AG09319 (cell line): Measurements from ENCODE around the gene MYO15B.

Experiments
- DNase-seq: peaks from one replicate; pipeline ENCODE4 v3.0.0-alpha.2; 2010; ENCODE audit warnings: low read depth; ENCODE audit errors: extremely low read depth
- TF ChIP-seq, protein P1 (sequence below): IDR thresholded peaks from 2 replicates; pipeline ENCODE4 v1.5.1; 2011; ENCODE audit warnings: low read depth, mild to moderate bottlenecking, inconsistent platforms, low read length, moderate library complexity

MYO15B gene

DNA sequence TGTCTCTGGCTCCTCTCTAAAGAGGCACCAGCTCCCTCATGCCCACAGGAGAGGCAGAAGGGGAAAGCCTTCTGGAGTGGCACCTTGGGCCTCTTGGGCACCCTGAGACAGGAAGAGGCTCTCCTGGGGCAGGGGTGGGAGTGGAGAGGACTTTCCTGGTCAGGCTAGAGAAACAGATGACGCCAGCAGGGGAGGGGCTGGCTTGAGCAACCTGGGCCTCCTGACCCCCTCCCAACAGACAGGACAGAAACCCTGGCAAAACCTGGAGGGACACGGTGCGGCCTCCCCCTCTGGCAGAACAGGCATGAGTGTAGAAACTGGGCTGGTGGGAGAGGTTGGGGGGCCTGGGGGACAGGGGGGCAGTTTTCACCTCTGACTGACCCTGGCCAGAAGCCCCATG is 51.7 kb downstream of the MYO15B start:
- TF ChIP-seq, protein P1, sequence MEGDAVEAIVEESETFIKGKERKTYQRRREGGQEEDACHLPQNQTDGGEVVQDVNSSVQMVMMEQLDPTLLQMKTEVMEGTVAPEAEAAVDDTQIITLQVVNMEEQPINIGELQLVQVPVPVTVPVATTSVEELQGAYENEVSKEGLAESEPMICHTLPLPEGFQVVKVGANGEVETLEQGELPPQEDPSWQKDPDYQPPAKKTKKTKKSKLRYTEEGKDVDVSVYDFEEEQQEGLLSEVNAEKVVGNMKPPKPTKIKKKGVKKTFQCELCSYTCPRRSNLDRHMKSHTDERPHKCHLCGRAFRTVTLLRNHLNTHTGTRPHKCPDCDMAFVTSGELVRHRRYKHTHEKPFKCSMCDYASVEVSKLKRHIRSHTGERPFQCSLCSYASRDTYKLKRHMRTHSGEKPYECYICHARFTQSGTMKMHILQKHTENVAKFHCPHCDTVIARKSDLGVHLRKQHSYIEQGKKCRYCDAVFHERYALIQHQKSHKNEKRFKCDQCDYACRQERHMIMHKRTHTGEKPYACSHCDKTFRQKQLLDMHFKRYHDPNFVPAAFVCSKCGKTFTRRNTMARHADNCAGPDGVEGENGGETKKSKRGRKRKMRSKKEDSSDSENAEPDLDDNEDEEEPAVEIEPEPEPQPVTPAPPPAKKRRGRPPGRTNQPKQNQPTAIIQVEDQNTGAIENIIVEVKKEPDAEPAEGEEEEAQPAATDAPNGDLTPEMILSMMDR: no peak
- DNase-seq: no peak

DNA sequence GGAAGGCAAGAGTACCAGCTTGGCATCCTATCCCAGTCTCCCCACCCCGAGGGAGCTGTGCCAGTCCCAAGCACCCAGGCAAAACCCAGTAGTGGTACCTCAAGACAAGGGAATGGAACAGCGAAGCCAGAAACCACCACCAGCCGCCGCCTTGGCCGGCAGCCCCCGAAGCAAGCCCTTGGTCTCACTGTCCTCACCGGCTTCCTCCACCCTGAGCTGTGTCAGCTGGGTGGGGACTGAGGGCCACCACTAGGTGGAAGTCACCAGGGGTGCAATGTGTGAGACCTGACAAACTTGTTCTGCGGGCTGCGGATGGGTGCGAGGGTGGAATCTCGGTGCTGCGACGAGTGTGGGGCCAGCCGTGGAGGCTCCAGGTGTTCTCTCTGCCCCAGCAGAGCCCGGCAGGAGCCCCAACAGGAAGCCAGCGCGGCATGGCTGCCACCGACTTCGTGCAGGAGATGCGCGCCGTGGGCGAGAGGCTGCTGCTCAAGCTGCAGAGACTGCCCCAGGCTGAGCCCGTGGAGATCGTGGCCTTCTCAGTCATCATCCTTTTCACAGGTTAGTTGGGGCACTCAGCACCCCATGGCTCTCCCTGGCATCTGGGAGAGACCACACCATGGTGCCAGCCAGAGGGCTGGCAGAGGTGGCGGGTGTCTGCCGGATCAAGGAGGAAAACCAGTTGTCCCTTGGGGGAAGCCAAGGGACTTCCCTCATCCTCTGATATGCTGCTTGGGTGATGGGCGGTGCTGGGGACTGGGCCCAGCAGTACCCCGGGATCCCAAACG is 52.4 kb downstream of the MYO15B start:
- DNase-seq: no peak
- TF ChIP-seq, protein P1: no peak

DNA sequence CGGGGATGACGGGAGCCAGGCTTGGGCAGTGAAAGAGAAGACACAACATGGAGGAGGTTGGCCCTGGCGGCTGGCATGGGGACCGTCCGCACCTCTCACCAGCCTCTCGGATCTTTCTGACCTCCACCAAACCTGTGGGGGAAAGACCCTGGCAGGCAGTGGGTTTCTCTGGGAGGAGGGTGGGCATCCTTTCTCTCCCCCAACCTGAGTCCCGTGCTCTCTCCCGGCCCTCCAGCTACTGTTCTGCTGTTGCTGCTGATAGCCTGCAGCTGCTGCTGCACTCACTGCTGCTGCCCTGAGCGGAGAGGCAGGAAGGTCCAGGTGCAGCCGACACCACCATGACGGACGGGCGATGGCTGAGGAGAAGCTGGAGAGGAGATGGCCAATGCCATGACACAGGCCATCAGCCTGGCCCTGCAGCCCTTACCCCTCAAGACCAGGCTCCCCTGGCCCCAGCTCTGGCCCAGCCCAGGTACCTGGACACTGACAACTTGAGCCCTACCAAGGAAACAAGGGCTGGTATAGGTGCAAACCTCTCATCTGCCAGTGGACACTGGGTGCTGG is 53.0 kb downstream of the MYO15B start:
- DNase-seq: no peak

DNA sequence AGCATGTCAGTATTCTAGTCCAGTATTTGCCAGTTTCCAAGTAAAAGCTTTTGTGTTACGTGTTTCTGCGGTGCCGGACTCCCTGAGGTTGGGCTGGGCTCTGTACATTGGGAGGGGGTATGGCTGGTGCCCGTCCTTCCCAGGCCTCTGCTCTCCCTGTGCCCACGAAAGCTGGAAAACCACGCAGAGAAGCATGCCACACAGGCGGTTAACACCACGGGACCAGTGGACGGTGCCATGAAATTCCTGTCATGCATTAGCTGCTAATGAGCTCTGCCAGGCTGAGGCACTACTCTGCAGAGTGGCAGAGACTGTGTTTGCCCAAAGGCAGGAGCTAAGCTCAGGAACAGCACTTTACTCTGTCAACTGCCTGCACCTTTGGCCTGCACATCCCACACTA is 53.7 kb downstream of the MYO15B start:
- no peak for DNase-seq

More for the DNA sequence above, 53.0 kb downstream of the MYO15B start:
- TF ChIP-seq, protein P1: no peak

DNA sequence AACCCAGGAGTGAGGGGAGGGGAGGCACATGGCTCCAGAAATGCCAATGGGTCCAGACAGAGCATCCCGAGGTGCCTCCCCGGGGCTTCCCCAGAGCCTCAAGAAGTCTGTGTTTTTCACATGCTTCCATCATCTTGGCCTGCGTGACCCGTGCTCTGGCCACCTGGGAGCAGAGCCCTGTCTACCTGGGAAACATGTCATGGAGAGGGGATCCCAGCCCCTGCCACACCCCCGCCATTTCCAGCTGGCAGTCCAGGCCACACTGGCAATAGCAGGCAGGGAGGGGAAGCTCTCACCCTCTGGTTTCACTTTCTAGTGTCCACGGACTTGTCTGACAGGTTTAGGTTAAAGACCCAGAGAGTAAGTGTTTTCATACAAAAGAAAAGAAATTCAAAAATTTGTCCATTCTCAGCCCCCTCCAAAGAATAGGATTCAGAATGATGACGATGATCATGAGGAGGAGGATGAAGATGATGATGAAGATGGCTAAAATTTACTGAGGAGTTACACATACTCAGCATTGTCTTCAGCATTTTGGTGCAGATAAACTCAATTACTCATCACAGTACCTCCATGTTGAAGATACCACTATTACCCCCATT is 54.7 kb downstream of the MYO15B start:
- TF ChIP-seq, protein P1: no peak
- DNase-seq: no peak

More for the DNA sequence above, 53.7 kb downstream of the MYO15B start:
- TF ChIP-seq, protein P1: no peak

DNA sequence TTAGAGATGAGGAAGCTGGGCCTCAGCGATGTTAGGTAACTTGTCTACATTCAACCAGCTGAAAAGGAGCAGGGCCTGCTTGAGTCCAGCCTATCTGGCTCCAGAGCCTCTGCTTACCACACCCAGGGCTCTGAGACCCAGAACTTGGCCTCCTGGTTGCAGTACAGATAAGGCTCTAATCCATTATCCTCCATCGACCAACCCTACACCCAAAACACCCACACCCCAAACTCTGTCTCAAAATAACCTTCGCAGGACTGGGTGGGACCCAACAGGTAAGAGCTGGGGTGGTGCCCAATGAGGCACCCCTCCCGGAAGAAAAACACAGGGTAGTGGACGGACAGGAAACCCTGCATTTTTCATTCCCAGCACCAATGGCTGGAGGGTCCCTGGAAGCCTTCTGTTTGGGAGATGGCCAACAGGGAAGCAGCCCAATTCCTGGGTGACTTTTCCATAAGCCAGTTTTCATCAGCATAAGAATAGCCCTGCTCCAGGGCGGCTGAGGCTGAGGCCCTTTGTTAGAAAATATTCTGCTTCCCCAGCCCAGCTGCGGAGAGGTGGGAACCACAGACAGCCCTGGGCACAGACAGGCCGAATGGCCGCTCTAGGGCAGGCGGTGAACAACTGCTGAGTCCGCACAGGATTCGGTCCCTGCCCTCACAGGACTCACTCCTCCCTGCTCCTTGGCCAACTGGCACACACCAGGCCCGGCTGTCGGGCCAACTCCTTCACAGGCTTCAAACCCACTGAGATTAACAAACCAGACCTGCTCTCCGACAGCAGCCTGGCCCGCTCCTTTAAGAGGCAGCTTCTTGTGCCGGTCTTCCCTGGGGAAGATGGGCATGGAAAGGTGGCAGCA is 55.4 kb downstream of the MYO15B start:
- TF ChIP-seq, protein P1: no peak
- DNase-seq: no peak
